K562 (cell line): Measurements from ENCODE around the gene SPATA6.

Experiments
- E2F3 ChIP-seq: fragments of 250-450 bp; sonication (Bioruptor Pico); IDR thresholded peaks from 2 replicates; pipeline ENCODE4 v1.4.0; 2020; ENCODE audit warnings: mild to moderate bottlenecking
- EZH2 ChIP-seq: IDR thresholded peaks from 2 replicates; pipeline ENCODE4 v1.6.1; 2012; ENCODE audit warnings: low read depth, mild to moderate bottlenecking, inconsistent platforms, low read length, borderline replicate concordance
- NFE2L1 ChIP-seq: fragments of 450-650 bp; IDR thresholded peaks from 2 replicates; pipeline ENCODE4 v1.6.1; 2016; ENCODE audit warnings: missing genetic modification characterization, low read depth, mild to moderate bottlenecking, missing compliant biosample characterization, moderate library complexity, borderline replicate concordance
- POLR2AphosphoS2 ChIP-seq: IDR thresholded peaks from 2 replicates; pipeline ENCODE4 v1.6.1; 2012; ENCODE audit warnings: low read length, improper control_type of control experiment
- POLR2AphosphoS5 ChIP-seq: IDR thresholded peaks from 2 replicates; pipeline ENCODE4 v1.6.1; 2011; ENCODE audit warnings: mild to moderate bottlenecking, low read depth, low read length, moderate library complexity; ENCODE audit not compliant: control insufficient read depth, insufficient read depth
- TAF1 ChIP-seq: IDR thresholded peaks from 2 replicates; pipeline ENCODE4 v1.6.1; 2011; ENCODE audit warnings: mild to moderate bottlenecking, low read length, moderate library complexity; ENCODE audit not compliant: insufficient read depth, control insufficient read depth, severe bottlenecking; ENCODE audit errors: extremely low read depth
- ZNF253 ChIP-seq: fragments of 250-450 bp; sonication (Bioruptor Pico); conservative IDR thresholded peaks from 2 replicates; pipeline ENCODE4 v1.6.1; 2021; ENCODE audit warnings: mild to moderate bottlenecking
- TF ChIP-seq, protein P1 (sequence below): fragments of 200-600 bp; sonication (generic); IDR thresholded peaks from one replicate; pipeline ENCODE4 v1.6.1; 2012; ENCODE audit warnings: mild to moderate bottlenecking, low read depth, low read length, inconsistent platforms

DNA sequence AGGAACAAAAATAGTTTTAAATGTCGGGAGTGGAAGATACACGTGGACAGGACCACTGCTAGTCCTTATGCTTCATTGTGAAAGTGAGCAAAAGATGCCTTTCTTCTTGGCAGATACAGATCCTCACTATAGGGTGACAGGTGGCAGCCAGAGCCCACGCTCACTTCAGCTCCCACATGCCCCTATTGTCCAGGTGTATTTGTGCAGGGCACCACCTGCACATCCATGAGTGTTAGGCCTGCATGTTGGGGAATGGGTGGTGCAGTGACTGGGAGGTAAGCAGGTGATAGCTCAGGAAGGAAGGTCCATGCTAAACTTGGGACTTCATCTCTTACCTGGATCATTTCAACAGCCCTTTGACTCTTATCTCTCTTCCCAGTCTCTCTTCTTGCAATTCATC, 222.1 kb downstream of the SPATA6 start:
- TF ChIP-seq TAF1 (no peak), POLR2AphosphoS5 (no peak), NFE2L1 (tag) (no peak), EZH2 (no peak), E2F3 (CRISPR knock-in tag) (no peak), POLR2AphosphoS2 (no peak), ZNF253 (CRISPR knock-in tag) (no peak)
- TF ChIP-seq, protein P1, sequence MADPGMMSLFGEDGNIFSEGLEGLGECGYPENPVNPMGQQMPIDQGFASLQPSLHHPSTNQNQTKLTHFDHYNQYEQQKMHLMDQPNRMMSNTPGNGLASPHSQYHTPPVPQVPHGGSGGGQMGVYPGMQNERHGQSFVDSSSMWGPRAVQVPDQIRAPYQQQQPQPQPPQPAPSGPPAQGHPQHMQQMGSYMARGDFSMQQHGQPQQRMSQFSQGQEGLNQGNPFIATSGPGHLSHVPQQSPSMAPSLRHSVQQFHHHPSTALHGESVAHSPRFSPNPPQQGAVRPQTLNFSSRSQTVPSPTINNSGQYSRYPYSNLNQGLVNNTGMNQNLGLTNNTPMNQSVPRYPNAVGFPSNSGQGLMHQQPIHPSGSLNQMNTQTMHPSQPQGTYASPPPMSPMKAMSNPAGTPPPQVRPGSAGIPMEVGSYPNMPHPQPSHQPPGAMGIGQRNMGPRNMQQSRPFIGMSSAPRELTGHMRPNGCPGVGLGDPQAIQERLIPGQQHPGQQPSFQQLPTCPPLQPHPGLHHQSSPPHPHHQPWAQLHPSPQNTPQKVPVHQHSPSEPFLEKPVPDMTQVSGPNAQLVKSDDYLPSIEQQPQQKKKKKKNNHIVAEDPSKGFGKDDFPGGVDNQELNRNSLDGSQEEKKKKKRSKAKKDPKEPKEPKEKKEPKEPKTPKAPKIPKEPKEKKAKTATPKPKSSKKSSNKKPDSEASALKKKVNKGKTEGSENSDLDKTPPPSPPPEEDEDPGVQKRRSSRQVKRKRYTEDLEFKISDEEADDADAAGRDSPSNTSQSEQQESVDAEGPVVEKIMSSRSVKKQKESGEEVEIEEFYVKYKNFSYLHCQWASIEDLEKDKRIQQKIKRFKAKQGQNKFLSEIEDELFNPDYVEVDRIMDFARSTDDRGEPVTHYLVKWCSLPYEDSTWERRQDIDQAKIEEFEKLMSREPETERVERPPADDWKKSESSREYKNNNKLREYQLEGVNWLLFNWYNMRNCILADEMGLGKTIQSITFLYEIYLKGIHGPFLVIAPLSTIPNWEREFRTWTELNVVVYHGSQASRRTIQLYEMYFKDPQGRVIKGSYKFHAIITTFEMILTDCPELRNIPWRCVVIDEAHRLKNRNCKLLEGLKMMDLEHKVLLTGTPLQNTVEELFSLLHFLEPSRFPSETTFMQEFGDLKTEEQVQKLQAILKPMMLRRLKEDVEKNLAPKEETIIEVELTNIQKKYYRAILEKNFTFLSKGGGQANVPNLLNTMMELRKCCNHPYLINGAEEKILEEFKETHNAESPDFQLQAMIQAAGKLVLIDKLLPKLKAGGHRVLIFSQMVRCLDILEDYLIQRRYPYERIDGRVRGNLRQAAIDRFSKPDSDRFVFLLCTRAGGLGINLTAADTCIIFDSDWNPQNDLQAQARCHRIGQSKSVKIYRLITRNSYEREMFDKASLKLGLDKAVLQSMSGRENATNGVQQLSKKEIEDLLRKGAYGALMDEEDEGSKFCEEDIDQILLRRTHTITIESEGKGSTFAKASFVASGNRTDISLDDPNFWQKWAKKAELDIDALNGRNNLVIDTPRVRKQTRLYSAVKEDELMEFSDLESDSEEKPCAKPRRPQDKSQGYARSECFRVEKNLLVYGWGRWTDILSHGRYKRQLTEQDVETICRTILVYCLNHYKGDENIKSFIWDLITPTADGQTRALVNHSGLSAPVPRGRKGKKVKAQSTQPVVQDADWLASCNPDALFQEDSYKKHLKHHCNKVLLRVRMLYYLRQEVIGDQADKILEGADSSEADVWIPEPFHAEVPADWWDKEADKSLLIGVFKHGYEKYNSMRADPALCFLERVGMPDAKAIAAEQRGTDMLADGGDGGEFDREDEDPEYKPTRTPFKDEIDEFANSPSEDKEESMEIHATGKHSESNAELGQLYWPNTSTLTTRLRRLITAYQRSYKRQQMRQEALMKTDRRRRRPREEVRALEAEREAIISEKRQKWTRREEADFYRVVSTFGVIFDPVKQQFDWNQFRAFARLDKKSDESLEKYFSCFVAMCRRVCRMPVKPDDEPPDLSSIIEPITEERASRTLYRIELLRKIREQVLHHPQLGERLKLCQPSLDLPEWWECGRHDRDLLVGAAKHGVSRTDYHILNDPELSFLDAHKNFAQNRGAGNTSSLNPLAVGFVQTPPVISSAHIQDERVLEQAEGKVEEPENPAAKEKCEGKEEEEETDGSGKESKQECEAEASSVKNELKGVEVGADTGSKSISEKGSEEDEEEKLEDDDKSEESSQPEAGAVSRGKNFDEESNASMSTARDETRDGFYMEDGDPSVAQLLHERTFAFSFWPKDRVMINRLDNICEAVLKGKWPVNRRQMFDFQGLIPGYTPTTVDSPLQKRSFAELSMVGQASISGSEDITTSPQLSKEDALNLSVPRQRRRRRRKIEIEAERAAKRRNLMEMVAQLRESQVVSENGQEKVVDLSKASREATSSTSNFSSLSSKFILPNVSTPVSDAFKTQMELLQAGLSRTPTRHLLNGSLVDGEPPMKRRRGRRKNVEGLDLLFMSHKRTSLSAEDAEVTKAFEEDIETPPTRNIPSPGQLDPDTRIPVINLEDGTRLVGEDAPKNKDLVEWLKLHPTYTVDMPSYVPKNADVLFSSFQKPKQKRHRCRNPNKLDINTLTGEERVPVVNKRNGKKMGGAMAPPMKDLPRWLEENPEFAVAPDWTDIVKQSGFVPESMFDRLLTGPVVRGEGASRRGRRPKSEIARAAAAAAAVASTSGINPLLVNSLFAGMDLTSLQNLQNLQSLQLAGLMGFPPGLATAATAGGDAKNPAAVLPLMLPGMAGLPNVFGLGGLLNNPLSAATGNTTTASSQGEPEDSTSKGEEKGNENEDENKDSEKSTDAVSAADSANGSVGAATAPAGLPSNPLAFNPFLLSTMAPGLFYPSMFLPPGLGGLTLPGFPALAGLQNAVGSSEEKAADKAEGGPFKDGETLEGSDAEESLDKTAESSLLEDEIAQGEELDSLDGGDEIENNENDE: no peak
